ENCODE measurements around the gene TWF2. TPM values are rescaled to one million over a fixed set of nuclear protein-coding genes. Genes with fewer than 3 reads are reported as not detected.

The TWF2 gene
- total and polyA plus RNA-seq, 2 of the 4 experiments (the other 2 are of a cell fraction), result 111 to 145 TPM

- Histone ChIP-seq H2BK15ac (ENCODE audit: low read depth, low read length) (no peak overlapping the region), H2BK5ac (ENCODE audit: low read depth, low read length, poor library complexity, severe bottlenecking) (peak overlapping the region; percentile 100), H3K4me1 (ENCODE audit: control insufficient read depth, insufficient read depth, low read length) (peaks cover 14% of the 10 kb centered on the region), H2BK20ac (ENCODE audit: low read depth, low read length) (no peak overlapping the region), H4K20me1 (ENCODE audit: insufficient read depth, low read length) (peaks cover 54% of the 10 kb centered on the region), H2BK120ac (ENCODE audit: low read depth, low read length) (no peak overlapping the region), H4K91ac (ENCODE audit: insufficient read depth, low read depth, low read length) (peak overlapping the region; percentile 26; the same call in 1 of the 2 replicates), H3K36me3 (ENCODE audit: control insufficient read depth, insufficient read depth, low read length) (peaks cover 7% of the 10 kb centered on the region), H3K27ac (ENCODE audit: insufficient read depth, low read length) (peak overlapping the region; percentile 100), H3K4me3 (ENCODE audit: insufficient read depth, low read depth, low read length) (peak overlapping the region; percentile 97), H3K14ac (replicated peaks; ENCODE audit: low read depth, low read length) (peak overlapping the region; percentile 100), H3K23ac (ENCODE audit: low read depth, low read length) (peak overlapping the region; percentile 50), H3K79me1 (ENCODE audit: low read depth in 1 of 2, low read length in 2 of 2) (peaks cover 6 to 18% of the 10 kb centered on the region in 2 experiments; a peak in 3 of 4 replicates), H3K9ac (ENCODE audit: low read depth, low read length) (peak overlapping the region; percentile 100), H4K5ac (ENCODE audit: low read depth, low read length) (no peak overlapping the region), H3K18ac (ENCODE audit: low read depth, low read length) (peak overlapping the region; percentile 19; the same call in 1 of the 2 replicates), H4K8ac (ENCODE audit: low read depth in 2 of 2, low read length in 2 of 2) (peak overlapping the region; percentile 22 to 82; a peak in 2 of 4 replicates), H3K4ac (ENCODE audit: low read depth, low read length) (peak overlapping the region; percentile 85), H3K9me1 (ENCODE audit: insufficient read depth, low read length) (peaks cover 16% of the 10 kb centered on the region; the same call in 1 of the 2 replicates), H3K56ac (ENCODE audit: extremely low read depth, insufficient read depth, low read length) (peak overlapping the region; percentile 92), H3K4me2 (ENCODE audit: low read depth, low read length) (peak overlapping the region; percentile 88), H2AK5ac (ENCODE audit: low read depth, low read length) (peak overlapping the region; percentile 50; the same call in 1 of the 2 replicates), H2AK9ac (replicated peaks; ENCODE audit: low read depth, low read length, poor library complexity) (peak overlapping the region; percentile 89), H3K27me3 (ENCODE audit: control insufficient read depth, insufficient read depth, low read length) (no peaks in the 10 kb centered on the region), H2AFZ (replicated peaks; ENCODE audit: low read length, poor library complexity) (peak overlapping the region; percentile 10), H3K9me3 (ENCODE audit: control insufficient read depth, insufficient read depth, low read length) (no peaks in the 10 kb centered on the region)
- ChIA-PET CTCF (interaction anchor here (0.7 to 1.4 kb wide), 3 partner anchors 16 to 87 kb away, joined by 3 to 6 read pairs (median 4); no protein-coding TSS in a partner anchor), POLR2A (ENCODE audit: unreplicated experiment) (interaction anchor here (0.5 to 0.6 kb wide), 2 partner anchors 39 to 57 kb away, joined by 4 to 9 read pairs; no protein-coding TSS in a partner anchor)
- intact Hi-C loops (cut with micrococcal nuclease) (loop anchor here (2.0 to 5.0 kb wide), 2 partner anchors 15 to 40 kb away; partner anchors contain the start of gene TWF2), dilution Hi-C loops (cut with HindIII; ENCODE audit: low sequenced_read_pairs, unreplicated experiment) (no loop called here), in situ Hi-C loops (cut with MboI; ENCODE audit: low sequenced_read_pairs) (no loop called here)
- WGBS, 2 experiments (ENCODE audit: extremely low coverage in 2 of 2, insufficient read length in 1 of 2), result 1% methylated on average over 14 of the region's 28 CpGs; no CpG with 5 or more reads in 1 of the 2 experiments
- ATAC-seq (ENCODE audit: low read depth) (peak; percentile 9; the same call in 1 of the 2 replicates), DNase-seq (peak; percentile 58)
- TF ChIP-seq SMC3 (IDR thresholded peaks at IDR 0.05; ENCODE audit: low read depth, low read length), result no peak
- no peak for TF ChIP-seq RFX5 (IDR thresholded peaks at IDR 0.05; ENCODE audit: low read depth, low read length)
- no peak for TF ChIP-seq USF2 (IDR thresholded peaks at IDR 0.05; ENCODE audit: low read depth, low read length)
- TF ChIP-seq MAFK (IDR thresholded peaks at IDR 0.05; ENCODE audit: low read depth, low read length), result no peak
- peak; percentile 87 for TF ChIP-seq MXI1 (IDR thresholded peaks at IDR 0.05; ENCODE audit: borderline replicate concordance, low read depth, low read length)
- no peak for TF ChIP-seq MAZ (IDR thresholded peaks at IDR 0.05; ENCODE audit: borderline replicate concordance, low read depth, low read length)
- peak; percentile 58; the same call in 1 of the 2 replicates for TF ChIP-seq POLR2A (IDR thresholded peaks at IDR 0.05; ENCODE audit: low read depth, low read length)
- BruUV-seq (replicated peaks), result no TSS peak
These were observed 38.4 kb upstream of the TWF2 start for GRCh38 chr3:52277071-52277964.
